Right kidney (tissue), 1 donor: ENCODE results near the gene IRGQ.
"Not testable (repeated sequence)": the region's sequence is repeated elsewhere in the genome, so short reads cannot be mapped to it uniquely, and the experiment has no call there.

Source experiments
- DNase-seq: peaks from one replicate; pipeline ENCODE4 v3.0.0-alpha.2; 2016

The IRGQ gene

DNA sequence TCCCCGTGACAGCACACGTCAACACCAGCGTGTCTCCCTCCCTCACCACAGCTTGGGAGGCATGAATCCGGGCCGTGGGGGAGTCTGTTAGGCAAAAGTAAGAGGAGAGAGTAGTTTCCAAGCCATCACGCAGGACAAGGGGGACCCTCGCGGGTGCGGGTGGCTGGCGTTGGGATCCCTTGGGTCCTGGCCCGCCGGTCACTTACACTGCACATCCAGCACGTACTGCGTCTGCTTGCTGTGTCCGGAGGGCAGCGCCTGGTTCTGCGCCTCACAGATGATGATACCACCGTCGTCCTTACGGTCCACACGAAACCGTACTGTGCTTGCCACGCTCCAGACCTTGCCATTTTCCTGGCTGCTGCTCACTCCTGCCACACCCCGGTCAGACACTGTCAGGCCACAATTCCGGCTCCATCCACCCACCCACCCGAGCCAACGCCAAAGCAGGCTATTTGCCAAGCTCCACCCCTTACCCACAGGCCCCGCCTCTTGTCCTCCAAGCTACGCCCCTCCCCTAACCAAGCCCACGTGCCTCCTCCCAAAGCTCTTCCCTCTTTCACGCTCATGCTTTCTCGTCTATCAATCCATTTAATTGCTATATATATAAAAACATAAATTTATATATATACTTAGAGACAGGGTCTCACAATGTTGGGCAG is 30.1 kb upstream of the IRGQ start:
- DNase-seq, result no peak

DNA sequence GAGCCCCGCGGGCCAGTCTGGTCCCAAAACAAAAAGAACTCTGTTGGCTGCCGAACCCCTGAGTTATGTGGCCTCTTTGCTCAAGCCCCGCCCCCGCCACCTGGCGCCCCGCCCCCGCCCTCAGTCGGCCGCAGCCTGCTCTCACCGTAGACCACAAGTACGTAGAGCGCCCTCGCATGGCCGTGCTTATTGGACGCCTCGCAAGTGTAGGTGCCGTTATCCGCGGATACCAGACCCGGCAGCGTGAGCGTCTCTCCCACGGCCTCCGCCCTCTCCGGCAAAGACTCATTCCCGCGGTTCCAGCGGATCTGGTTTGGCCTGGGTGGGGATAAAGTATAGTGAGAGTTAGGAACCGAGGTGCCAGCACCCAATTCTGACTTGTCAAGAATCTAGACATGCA is 29.0 kb upstream of the IRGQ start:
- DNase-seq, result no peak

DNA sequence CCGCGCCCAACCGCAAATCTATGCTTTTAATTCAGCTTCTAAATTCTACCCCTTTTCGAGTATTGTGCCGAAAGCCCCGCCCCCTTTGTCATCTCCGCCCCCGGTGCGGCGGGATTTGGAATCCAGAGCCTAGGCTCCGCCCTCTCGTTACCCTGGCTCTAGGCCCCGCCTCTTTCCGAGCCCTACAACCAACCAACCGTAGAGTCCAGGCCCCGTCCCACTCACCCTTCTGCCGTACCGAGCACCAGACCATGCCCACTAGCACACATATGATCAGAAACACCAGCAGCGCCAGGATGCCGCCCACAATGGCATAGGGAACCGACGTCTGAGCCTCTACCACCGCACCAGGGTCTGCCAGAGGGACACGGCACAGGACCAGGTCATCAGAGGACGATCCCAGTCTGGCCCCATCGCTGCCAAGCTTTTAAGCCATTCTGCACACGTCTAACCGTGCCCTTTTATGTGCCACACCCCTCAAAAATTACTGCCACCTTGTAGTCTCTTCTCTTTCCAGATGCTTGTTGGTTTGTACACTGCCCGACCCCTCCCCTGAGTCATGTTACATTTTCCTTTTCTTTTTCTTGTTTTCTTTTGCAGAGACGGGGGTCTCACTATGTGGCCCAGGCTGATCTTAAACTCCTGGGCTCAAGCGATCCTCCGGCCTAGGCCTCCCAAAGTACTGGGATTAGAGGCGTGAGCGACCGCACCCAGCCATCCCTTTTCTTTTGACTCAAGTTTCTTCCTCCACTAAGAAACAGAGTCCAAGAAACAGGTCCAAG is 28.1 kb upstream of the IRGQ start:
- DNase-seq, result no peak

DNA sequence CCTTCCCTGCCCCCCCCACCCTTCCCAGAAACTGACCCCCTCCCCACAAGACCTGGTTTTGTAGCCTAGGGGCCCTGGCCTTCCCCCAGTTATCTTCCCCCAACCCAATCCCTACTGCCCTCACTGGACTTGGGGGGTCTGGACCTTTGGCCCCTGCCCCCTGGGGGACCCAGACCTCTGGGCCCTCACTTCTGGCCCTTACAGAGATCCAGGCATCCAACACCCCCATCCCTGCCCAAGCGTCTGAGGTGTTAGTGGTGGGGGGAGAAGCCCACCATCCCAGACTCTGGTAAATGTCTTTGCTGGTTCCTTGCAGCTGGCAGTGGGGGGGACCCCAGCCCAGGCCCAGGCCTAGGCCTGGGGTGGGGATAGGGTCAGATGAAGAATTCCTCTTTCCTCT is 27.0 kb upstream of the IRGQ start:
- no peak for DNase-seq

DNA sequence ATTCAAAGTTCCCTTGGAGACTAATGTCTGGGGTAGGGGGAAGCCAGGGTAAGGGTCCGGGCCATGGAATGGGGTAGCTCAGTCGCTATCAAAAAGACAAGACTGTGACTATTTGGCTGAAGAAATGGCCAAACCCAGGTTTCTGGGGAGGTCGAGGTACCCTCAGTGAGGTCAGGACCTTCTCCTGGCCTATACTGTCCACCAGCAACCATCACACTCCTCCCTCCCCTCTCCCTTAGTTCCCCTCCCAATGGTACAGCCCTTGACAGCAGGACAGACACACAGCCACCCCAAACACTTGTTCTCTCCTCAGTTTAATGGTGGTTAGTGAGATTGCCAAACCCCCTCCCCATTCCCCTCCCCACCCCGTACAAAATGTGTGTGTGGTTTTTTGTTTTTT is 26.1 kb upstream of the IRGQ start:
- DNase-seq, result no peak

DNA sequence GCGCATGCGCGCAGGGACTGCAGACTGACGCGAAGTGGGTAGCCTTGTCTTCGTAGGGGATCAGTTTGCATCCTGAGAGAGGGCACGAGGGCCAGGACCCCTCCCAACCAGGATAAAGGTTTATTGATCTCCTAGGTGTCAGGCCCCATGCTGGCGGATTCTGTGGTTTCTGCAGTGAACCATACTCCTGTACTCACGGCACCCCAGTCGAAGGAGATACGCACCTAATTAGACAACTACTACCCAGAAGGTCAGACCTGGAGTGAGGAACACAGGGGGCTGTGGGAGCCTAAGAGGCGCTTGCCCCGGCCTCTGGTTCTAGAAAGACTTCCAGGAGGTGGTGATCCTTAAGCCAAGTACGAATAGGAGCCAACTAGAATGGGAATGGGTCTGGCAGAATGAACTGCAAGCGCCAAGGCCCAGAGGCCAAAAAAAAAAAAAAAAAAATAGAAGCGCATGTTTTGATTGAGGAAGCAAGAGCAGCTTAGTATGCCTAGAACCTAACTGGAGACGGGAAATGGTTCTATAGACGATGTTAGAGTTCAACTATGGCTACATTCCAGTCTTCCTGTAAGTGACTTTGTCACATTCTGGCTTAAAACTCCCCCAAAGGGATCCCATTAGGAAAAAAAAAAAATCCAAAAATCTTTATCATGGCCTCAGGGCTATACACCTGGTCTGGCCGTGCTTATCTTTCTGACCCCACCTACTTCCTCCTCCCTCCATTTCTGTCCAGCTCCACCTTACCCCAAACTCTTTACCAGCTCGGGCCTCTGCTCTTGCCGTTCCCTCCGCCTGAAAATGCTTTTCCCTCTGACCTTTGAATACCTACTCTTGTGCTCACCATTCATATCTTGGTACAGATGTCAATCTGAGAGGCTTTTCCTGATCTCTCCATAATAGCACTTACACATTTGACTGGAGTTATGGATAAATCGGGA is 24.4 kb upstream of the IRGQ start:
- no peak for DNase-seq

DNA sequence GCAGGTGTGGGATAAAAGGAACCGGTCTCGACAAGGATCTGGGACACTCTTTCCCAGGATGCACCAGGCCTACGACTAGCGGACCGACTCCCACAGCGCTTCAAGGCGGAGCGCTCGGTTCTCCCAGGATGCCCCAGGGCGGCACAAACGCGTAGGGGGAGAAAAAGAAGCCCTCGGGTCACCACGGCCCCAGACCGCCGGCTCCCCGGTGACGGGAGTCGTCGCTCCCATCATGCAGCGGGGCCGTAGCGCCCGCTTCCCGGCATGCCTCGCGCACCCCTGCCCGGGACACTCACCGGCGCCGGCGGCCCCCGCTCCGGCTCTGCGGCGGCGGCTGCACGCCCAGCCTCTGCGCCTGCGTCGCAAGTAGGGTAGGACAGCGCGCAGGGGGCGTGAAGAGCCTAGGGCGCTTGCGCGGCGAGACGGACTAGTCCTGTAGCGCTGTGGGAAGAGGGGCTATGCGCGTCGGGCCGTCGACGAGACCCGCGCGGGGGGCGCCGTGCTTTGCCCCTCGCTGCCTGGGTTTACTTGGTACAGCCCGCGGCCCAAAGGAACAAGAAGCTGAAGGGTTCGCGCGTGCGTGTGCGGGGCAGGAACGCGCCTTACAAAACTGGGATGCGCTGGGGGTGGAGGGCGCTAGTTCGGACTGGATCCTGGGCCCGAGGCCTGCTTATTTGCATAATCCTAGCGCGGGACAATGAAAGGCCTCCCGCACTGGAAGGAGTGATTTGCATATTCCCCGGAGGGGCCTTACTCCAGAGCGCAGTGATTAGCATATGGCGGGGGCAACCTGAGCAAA is 23.5 kb upstream of the IRGQ start, which contains the start of gene ZNF428:
Gene ZNF428 (minus strand): TSS at position 368 of the 799 bp plus-strand sequence. CDS start 5,325 bp downstream, outside the sequence.
- DNase-seq, result peak; percentile 98

DNA sequence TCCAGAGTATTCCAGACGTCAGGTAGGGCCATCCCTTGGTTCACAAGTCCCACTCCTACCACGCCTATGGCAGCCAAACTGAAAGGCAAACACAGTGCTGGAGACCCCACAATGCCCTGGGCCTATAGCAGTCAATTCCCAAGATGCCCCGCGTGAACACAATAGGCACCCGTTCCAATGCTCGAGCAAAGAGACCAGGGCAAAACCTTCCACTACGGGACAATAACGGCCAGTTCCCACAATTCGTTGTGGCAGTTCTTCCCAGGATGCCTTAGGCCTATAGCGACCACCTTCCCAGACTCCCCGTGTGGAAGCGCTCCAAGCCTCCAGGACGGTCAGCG is 23.0 kb upstream of the IRGQ start:
- no peak for DNase-seq

DNA sequence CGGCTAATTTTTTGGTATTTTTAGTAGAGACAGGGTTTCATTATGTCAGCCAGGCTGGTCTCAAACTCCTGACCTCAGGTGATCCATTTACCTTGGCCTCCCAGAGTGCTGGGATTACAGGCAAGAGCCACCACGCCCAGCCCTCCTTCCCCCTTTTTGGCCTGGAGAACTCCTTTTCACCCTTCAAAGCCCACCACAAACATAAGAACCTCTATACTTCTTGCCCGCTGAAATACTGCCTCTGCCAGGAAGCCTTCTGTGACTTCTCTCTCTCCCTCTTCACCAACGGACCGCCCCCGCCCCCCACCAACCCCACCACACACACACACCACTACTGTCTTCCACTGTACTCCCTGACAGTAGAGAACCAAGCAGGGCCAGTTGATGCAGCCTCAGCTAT is 21.0 kb upstream of the IRGQ start:
- DNase-seq, result no peak

DNA sequence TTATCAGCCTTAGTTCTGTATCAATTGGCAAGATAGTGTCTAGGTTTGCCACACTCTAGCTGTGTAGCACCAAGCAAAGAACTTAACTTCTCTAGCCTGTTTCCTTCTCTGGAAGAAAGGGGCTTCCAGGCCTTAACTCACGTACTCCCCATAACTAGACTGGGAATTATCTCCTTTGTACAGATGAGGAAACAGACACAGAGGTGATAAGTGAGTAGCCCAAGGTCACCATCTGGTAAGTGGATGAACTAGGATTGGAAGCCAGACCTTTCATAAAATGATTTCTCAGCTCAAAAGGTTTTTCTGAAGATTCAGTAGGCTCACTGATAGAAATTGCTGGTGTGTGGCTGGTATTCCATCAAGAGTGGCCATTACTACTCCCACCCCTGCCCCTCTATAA is 20.4 kb upstream of the IRGQ start:
- no peak for DNase-seq

DNA sequence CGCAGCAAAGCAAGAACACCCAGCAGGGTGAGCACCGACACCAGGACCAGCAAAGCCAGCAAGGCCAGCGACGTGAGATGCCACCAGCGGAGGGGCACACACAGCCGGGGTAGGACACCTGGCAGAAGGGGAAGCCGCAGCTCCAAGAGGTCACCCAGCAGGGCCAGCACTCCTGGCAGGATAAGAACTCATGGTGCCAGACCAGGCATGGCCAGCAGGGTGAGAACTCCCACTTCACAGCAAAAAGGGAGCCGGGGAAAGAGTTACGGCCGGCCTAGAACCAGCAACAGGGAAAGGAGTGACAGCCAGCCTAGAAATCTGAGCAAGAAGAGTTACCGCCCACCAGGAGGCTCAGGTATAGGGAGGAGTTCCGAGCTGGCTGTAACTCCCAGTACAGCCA is 16.4 kb upstream of the IRGQ start:
- no peak for DNase-seq

DNA sequence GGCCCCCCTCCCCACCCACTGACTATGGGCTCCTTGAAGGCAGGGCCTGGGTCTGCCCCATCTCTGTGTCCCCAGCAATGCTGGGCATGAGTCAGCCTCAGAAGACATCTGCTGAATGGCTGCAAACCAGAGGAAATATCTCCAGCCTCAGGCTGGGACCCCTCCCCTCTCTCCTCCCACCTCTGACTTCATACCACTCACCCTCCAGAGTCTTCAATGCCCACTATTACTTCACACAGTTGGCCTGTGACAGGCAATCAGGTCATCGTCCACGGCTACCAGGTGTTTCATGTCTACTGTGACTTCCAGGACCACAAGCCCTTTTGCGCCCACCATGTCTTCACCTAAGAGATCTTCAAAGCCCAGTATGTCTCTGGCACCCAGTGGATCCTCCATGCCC is 15.9 kb upstream of the IRGQ start, which contains the start of gene SRRM5:
Gene SRRM5 (plus strand): TSS at position 301 of the 400 bp plus-strand sequence. CDS start 34 bp downstream, at position 335.
- DNase-seq, result no peak

DNA sequence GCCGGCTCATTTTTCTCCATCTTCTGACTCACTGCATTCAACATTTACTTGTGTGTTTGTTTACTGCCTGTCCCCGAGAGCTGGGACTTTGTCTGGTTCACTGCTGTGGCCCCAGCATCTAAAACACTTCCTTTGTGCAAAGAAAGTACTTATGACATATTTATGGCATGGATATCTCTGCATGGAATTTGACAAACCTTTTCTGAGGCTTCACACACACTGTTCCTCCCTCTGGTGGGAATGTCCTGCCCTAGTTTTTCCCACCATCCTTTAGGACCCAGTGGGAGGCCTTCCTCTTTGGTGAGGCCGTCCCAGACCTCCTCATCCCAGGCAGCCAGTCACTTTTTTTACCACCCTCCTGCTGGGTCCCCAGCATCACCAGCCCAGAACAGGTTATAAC is 14.6 kb upstream of the IRGQ start:
- no peak for DNase-seq

DNA sequence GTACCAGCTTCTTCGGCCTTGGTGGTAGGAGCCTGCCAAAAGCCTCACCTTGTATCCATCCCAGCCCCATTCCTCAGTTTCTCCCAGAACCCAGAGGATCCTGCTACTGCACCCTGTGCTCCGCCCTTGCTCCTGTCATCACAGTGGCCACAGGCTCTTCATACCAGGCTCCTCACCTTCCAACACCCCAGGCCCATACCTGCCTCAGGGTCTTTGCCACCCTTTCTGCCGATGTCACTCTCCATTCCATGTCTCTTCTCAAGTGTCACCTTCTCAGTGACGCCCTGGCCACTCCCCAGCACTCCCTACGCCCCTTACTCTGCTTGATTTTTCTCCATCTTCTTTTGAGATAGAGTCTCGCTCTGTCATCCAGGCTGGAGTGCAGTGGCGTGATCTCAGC is 13.9 kb upstream of the IRGQ start:
- DNase-seq, result no peak

DNA sequence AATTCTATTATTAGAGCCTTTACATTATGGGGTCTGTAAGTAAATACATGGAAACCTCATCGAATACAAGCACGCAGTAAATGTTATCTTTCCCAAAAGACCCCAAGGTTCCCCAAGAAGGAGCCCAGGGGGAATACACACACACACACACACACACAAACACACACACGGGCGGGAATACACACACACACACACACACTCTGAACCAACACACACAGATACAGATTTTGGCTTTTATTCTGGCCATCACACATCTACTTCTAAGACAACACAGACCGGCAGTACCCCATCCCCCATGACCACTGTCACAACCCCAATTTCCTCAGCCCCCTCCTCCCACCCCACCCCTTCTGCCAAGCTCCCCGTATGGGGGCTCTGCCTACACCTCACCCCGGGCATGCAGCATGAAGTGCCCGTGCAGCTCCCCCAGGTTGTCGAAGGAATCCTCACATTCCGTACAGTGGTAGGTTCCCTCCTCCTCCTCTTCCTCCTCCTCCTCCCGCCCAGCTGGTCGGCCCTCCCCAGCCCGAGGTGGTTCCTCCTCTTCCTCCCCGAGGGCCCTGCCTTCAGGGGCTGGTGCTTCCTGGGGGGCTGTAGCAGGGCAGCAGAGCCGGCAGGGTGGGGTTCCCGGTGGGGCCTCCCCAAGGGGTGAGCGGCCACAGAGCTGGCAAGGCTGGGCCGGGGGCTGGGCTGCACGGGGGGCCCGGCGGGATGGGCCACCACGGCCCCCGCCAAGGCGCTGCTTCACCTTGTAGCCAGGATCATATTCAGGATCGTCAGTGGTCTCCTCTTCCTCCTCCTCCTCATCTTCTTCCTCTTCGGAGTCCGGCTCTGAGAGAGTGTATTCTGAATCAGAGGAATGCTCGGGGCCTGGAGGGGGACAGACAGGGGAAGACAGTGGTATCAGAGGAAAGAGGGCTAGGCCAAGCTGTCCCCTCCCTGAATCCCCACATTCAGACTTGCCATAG is 11.6 kb upstream of the IRGQ start:
- no peak for DNase-seq

DNA sequence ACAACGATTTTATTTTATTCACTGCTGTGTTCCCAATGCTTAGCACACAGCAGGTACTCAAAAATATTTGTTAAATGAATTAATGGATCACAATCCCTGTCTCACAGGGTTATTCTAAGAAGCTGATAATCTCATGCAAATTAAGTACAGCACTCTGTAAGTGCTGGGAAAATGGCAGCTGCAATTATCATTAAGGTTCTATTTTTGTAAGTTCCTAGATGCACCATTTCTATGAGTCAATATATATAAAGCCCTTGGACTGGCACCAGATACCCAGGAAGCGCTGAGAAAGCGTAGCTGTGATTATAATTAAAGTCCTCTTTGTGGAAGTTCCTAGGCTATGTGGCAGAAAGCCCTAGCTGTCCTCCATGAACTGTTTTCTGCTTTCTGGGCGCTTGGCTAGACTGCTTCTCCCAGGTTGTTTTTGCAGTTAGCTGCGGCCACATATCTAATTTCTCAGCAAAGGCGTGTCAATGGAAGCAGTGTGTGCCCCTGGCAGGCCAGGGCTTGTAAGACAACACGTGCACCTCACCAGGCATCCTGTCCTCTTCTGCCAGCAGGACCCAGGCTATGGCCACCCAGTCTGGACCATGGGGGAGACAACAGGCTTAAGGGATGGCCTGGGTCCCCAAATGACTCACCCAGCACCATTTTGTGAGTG is 10.8 kb upstream of the IRGQ start:
- DNase-seq, result no peak

DNA sequence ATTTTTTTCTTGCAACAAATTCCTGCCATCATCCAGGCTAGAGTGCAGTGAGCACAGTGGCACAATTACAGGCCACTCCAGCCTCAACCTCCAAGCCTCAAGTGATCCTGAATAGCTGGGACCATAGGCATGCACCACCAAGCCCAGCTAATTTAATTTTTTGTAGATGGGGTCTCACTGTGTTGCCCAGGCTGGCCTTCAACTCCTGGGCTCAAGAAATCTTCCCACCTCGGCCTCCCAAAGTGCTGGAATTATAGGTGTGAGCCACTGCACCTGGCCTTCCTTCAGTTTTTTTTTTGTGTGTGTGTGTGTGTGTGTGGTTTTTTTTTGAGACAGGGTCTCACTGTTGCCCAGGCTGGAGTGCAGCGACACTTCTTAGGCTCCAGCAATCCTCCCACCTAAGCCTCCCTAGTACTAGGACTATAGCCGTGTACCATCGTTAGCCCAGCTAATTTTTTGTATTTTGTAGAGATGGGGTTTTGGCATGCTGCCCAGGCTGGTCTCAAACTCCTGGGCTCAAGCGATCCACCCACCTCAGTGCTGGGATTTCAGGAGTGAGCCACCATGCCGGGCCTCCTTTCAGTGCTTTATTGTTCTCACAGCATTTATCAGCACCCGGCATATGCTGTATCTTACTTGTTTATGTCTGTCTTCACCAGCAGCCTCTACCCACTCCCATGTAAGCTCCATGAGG is 10.1 kb upstream of the IRGQ start:
- DNase-seq, result no peak

DNA sequence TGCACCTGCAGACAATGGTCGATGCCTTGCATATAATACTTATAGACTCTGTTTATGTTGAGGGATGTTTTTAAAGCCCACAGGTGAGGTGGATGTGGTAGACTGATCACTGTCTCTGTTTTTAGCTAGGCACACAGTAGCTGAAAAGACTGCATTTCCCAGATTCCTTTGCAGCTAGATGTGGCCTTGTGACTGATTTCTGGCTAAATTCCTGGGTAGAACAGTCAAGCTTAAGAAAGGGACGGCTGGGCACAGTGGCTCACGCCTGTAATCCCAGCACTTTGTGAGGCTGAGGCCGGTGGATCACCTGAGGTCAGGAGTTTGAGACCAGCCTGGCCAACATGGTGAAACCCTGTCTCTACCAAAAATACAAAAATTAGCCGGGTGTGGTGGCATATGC is 4.4 kb upstream of the IRGQ start:
- DNase-seq, result not testable (repeated sequence)

DNA sequence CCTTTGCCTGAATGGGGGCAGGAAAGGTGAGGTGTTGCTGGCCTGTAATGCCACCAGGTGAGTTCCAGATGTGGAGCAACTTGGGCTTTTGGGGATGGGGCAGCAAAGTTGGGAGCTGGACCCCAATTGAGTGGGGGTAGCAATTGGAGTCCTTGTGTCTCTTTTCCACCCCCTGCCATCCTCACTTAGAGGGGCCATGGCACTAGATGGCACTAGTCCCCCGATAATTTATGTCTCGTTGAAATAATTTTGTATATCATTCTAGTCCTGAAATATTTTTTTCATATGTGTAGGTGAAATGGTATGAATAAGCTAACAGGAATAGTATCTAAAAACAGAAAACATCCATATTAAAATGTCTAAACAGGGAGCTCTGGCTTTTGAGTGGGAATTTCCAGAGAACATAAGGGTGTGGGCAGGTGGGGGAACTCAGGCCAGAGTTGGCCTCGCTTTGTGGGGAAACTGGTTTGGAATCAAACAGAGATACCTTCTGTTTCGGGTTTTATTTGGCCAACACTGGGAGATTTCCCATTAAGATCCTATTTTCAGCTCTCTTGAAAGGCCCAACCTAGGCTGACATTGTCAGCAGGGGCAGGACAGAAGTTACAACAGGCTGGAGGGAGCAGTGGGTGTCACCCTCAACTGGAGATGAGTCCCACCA is 3.8 kb upstream of the IRGQ start:
- no peak for DNase-seq
